ENCODE measurements around the gene MIB2. TPM values are rescaled to one million over a fixed set of nuclear protein-coding genes. Genes with fewer than 3 reads are reported as not detected.

MIB2 gene
- polyA plus RNA-seq, 1 donor from 2014 or later: 106 TPM

DNA sequence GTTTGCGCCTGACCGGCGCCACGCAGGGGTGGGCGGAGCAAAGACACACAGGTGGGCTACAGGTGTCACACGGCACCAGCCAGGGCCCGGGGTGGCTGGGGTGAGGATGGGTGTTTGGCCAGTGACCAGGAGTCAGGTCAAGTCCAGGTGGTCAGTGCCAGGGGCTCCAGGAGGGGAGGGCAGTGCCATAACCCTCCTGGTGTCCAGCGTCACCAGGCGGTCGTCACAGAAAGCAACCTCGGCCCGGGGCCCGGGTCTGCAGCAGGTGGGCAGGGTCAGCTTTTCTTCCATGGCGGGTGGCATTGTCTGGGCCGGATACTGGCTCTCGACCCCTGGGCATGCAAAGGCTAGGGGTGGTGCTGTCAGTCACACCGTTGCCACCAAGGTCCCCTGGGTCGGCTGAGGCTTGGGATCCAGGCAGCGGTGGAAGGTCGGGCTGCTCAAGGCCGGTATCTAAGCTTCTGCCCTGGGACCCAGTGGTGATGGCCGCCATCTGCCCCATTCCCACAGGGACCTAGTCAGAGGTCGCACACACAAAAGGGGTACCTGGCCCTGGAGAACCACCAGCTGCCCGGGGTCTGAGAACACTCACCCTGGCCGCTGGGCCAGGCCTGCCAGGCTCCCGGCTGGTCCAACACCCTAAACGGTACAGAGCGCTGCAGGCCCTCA lies 17.1 kb upstream of the MIB2 start (continued):
- TF ChIP-seq POLR2AphosphoS5 (IDR thresholded peaks at IDR 0.05) (no peak), MXI1 (conservative IDR thresholded peaks at IDR 0.05; ENCODE audit: poor library complexity, severe bottlenecking) (no peak)

DNA sequence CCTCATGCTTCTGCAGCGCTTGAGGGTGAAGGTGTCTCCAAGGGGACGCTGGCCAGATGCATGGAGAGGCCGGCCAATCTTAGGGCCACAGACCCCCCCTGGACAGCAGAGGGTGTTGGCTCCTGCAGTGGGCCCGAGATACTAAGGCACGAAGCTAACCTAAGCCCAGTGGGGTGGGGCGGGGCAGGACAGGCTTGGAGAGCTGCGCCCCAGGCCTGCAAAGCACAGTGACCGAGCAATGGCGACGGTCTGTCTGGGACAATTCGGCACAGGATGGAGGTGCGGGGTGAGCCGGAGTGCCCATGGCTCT lies 16.6 kb upstream of the MIB2 start:
- peak overlapping the region; percentile 65 for H3K4me3 ChIP-seq (ENCODE audit: low read length)
- H3K9ac ChIP-seq (ENCODE audit: low read length): no peak overlapping the region
- H3K27me3 ChIP-seq (ENCODE audit: insufficient read depth, low read depth, low read length): peaks cover 12% of the 10 kb centered on the region
- no peaks in the 10 kb centered on the region for H3F3A ChIP-seq (ENCODE audit: insufficient read depth, low read length, poor library complexity, severe bottlenecking)
- TF ChIP-seq POLR2AphosphoS5 (IDR thresholded peaks at IDR 0.05): no peak
- TF ChIP-seq, protein P1, sequence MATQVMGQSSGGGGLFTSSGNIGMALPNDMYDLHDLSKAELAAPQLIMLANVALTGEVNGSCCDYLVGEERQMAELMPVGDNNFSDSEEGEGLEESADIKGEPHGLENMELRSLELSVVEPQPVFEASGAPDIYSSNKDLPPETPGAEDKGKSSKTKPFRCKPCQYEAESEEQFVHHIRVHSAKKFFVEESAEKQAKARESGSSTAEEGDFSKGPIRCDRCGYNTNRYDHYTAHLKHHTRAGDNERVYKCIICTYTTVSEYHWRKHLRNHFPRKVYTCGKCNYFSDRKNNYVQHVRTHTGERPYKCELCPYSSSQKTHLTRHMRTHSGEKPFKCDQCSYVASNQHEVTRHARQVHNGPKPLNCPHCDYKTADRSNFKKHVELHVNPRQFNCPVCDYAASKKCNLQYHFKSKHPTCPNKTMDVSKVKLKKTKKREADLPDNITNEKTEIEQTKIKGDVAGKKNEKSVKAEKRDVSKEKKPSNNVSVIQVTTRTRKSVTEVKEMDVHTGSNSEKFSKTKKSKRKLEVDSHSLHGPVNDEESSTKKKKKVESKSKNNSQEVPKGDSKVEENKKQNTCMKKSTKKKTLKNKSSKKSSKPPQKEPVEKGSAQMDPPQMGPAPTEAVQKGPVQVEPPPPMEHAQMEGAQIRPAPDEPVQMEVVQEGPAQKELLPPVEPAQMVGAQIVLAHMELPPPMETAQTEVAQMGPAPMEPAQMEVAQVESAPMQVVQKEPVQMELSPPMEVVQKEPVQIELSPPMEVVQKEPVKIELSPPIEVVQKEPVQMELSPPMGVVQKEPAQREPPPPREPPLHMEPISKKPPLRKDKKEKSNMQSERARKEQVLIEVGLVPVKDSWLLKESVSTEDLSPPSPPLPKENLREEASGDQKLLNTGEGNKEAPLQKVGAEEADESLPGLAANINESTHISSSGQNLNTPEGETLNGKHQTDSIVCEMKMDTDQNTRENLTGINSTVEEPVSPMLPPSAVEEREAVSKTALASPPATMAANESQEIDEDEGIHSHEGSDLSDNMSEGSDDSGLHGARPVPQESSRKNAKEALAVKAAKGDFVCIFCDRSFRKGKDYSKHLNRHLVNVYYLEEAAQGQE (IDR thresholded peaks at IDR 0.05; ENCODE audit: borderline replicate concordance): no peak
- no peak for TF ChIP-seq TAF1 (IDR thresholded peaks at IDR 0.05; ENCODE audit: low read depth)
- TF ChIP-seq RAD21 (conservative IDR thresholded peaks at IDR 0.05): no peak
- no peak for TF ChIP-seq EP300 (conservative IDR thresholded peaks at IDR 0.05; ENCODE audit: poor library complexity, severe bottlenecking)
- no peak for TF ChIP-seq MXI1 (conservative IDR thresholded peaks at IDR 0.05; ENCODE audit: poor library complexity, severe bottlenecking)
- no peak for TF ChIP-seq SMC3 (conservative IDR thresholded peaks at IDR 0.05; ENCODE audit: poor library complexity)
- TF ChIP-seq EZH2 (IDR thresholded peaks at IDR 0.05; ENCODE audit: borderline replicate concordance, insufficient read depth, low read length, poor library complexity, severe bottlenecking): no peak
- TF ChIP-seq, protein P2, sequence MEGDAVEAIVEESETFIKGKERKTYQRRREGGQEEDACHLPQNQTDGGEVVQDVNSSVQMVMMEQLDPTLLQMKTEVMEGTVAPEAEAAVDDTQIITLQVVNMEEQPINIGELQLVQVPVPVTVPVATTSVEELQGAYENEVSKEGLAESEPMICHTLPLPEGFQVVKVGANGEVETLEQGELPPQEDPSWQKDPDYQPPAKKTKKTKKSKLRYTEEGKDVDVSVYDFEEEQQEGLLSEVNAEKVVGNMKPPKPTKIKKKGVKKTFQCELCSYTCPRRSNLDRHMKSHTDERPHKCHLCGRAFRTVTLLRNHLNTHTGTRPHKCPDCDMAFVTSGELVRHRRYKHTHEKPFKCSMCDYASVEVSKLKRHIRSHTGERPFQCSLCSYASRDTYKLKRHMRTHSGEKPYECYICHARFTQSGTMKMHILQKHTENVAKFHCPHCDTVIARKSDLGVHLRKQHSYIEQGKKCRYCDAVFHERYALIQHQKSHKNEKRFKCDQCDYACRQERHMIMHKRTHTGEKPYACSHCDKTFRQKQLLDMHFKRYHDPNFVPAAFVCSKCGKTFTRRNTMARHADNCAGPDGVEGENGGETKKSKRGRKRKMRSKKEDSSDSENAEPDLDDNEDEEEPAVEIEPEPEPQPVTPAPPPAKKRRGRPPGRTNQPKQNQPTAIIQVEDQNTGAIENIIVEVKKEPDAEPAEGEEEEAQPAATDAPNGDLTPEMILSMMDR (IDR thresholded peaks at IDR 0.05; ENCODE audit: poor library complexity, severe bottlenecking): no peak
- no peaks in the 10 kb centered on the region for H3K36me3 ChIP-seq (ENCODE audit: insufficient read depth, low read length)
- no peaks in the 10 kb centered on the region for H4K20me1 ChIP-seq (ENCODE audit: insufficient read depth)
- no peaks in the 10 kb centered on the region for H3K9me3 ChIP-seq (ENCODE audit: low read length)
- H3K4me2 ChIP-seq (ENCODE audit: low read length): no peak overlapping the region
- H3K79me2 ChIP-seq (replicated peaks; ENCODE audit: insufficient read depth, low read length): no peaks in the 10 kb centered on the region
- H2AFZ ChIP-seq (ENCODE audit: low read depth, low read length): no peak overlapping the region
- no peaks in the 10 kb centered on the region for H3K9me2 ChIP-seq (ENCODE audit: insufficient read depth, low read length)
- no peak overlapping the region for H3K27ac ChIP-seq (ENCODE audit: low read length)

DNA sequence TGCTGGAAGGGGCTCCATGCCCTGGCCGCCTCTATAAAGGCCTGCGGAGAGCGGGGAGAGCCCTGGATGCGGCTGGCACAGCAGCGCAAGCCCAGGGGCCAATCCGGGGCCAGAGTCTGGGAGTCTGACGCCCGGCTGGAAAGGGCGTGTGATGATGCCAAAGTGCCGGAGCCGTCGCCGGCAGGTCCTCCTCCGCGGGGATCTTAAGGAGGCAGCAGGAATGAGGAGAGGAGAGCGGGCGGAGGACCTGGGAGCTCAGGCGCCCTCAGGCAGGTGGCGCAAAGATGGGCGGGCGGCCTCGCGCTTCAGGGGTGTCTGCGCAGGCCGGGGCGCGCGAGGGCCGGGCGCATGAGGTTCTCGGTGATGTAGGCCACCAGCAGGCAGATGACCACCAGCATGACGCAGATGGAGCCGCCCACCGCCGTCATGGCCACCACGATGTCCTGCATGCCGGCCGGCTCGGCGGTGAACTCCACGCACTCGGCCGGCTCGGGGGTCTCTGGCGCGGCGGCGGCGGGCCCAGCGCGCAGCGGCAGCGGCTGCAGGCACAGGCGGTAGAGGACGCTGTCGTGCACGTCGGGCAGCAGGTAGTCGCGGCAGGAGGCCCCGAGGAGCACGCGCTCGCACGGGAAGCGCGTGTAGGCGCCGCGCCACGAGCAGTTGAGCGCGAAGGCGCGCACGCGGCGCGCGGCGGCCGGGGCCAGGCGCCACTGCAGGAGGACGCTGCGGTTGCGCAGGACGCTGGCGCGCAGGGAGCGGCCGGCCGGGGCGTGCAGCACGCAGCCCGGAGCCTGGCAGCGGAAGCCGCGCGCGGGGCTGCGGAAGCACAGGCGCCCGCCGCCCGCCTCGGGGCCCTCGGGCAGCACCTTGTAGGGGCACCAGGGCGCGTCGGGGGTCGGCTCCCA lies 16.0 kb upstream of the MIB2 start:
- no peaks in the 10 kb centered on the region for H3K9me3 ChIP-seq (ENCODE audit: low read length)
- H3K4me2 ChIP-seq (ENCODE audit: low read length): no peak overlapping the region
- peak overlapping the region; percentile 16 for H3K9ac ChIP-seq (ENCODE audit: low read length)
- H3K9me2 ChIP-seq (ENCODE audit: insufficient read depth, low read length): no peaks in the 10 kb centered on the region
- no peaks in the 10 kb centered on the region for H3F3A ChIP-seq (ENCODE audit: insufficient read depth, low read length, poor library complexity, severe bottlenecking)
- H3K27ac ChIP-seq (ENCODE audit: low read length): no peak overlapping the region
- peak; percentile 31 for TF ChIP-seq SMC3 (conservative IDR thresholded peaks at IDR 0.05; ENCODE audit: poor library complexity)
- peak; percentile 17 for TF ChIP-seq EP300 (conservative IDR thresholded peaks at IDR 0.05; ENCODE audit: poor library complexity, severe bottlenecking)
- TF ChIP-seq POLR2AphosphoS5 (IDR thresholded peaks at IDR 0.05): peak; percentile 44
- peak; percentile 24 for TF ChIP-seq RAD21 (conservative IDR thresholded peaks at IDR 0.05)
- TF ChIP-seq, protein P1 (IDR thresholded peaks at IDR 0.05; ENCODE audit: borderline replicate concordance): no peak
- no peak for TF ChIP-seq TAF1 (IDR thresholded peaks at IDR 0.05; ENCODE audit: low read depth)
- no peak for TF ChIP-seq EZH2 (IDR thresholded peaks at IDR 0.05; ENCODE audit: borderline replicate concordance, insufficient read depth, low read length, poor library complexity, severe bottlenecking)
- TF ChIP-seq MXI1 (conservative IDR thresholded peaks at IDR 0.05; ENCODE audit: poor library complexity, severe bottlenecking): peak; percentile 91
- TF ChIP-seq, protein P2 (IDR thresholded peaks at IDR 0.05; ENCODE audit: poor library complexity, severe bottlenecking): peak; percentile 73
- H3K36me3 ChIP-seq (ENCODE audit: insufficient read depth, low read length): no peaks in the 10 kb centered on the region
- H3K4me3 ChIP-seq (ENCODE audit: low read length): peak overlapping the region; percentile 65
- no peak overlapping the region for H2AFZ ChIP-seq (ENCODE audit: low read depth, low read length)
- H4K20me1 ChIP-seq (ENCODE audit: insufficient read depth): no peaks in the 10 kb centered on the region
- H3K79me2 ChIP-seq (replicated peaks; ENCODE audit: insufficient read depth, low read length): no peaks in the 10 kb centered on the region
- peaks cover 12% of the 10 kb centered on the region for H3K27me3 ChIP-seq (ENCODE audit: insufficient read depth, low read depth, low read length)
